ENCODE data around the gene SYNGR3.

DNA sequence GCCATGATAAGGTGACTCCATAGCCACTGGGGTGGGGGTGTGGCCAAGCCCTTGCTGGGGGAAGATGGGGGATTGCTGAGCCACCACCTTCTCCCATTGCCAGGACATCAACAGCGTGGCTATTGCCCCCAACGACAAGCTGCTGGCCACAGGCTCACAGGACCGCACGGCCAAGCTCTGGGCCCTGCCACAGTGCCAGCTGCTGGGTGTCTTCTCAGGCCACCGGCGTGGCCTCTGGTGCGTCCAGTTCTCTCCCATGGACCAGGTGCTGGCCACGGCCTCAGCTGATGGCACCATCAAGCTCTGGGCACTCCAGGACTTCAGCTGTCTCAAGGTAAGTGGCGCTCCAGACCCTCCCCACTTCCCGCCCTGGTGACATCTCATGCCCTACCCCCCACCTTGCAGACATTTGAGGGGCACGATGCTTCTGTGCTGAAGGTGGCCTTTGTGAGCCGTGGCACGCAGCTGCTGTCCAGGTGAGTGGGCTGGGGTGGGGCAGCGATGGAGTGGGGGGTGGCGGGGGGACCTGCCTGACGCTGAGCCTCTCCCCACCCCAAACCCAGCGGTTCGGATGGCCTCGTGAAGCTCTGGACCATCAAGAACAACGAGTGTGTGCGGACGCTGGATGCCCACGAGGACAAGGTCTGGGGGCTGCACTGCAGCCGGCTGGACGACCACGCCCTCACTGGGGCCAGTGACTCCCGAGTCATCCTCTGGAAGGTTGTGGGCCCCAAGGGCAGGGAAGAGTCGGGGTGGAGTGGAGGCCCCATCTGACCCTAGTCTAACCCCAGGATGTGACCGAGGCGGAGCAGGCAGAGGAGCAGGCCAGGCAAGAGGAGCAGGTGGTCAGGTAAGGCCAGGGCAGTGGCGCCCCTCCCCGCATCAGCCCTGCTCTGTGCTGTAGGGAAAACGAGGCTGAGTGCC lies 12.6 kb upstream of the SYNGR3 start:
- TF ChIP-seq, protein P1, sequence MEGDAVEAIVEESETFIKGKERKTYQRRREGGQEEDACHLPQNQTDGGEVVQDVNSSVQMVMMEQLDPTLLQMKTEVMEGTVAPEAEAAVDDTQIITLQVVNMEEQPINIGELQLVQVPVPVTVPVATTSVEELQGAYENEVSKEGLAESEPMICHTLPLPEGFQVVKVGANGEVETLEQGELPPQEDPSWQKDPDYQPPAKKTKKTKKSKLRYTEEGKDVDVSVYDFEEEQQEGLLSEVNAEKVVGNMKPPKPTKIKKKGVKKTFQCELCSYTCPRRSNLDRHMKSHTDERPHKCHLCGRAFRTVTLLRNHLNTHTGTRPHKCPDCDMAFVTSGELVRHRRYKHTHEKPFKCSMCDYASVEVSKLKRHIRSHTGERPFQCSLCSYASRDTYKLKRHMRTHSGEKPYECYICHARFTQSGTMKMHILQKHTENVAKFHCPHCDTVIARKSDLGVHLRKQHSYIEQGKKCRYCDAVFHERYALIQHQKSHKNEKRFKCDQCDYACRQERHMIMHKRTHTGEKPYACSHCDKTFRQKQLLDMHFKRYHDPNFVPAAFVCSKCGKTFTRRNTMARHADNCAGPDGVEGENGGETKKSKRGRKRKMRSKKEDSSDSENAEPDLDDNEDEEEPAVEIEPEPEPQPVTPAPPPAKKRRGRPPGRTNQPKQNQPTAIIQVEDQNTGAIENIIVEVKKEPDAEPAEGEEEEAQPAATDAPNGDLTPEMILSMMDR (IDR thresholded peaks at IDR 0.05), result no peak
- TF ChIP-seq POLR2A (IDR thresholded peaks at IDR 0.05), result no peak
